ENCODE results near the gene C16orf74. TPM values are rescaled to one million over a fixed set of nuclear protein-coding genes. Genes with fewer than 3 reads are reported as not detected.

The C16orf74 gene
- total RNA-seq, 1 donor from 2014 or later = 2.1 TPM

DNA sequence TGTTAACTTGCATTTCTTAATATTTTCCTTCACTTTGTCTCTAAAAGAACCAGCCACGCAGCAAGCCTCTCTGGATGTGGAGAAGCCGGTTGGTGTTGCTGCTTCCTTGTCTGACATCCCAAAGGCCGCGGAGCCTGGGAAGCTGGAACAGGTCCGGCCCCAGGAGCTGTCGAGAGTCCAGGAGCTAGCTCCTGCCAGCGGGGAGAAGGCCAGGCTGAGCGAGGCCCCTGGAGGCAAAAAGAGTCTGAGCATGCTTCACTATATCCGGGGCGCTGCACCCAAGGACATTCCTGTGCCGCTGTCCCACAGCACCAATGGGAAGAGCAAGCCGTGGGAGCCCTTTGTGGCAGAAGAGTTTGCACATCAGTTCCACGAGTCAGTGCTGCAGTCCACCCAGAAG, 85.0 kb downstream of the C16orf74 start:
- no peak for DNase-seq (ENCODE audit: extremely low spot score, unreplicated experiment)
- no peak overlapping the region for H3K4me3 Mint-ChIP-seq (ENCODE audit: unreplicated experiment)
- no peaks in the 10 kb centered on the region for H3K4me1 Mint-ChIP-seq (ENCODE audit: unreplicated experiment)
- peaks cover 56% of the 10 kb centered on the region for H3K36me3 Mint-ChIP-seq (ENCODE audit: unreplicated experiment)
- no peaks in the 10 kb centered on the region for H3K9me3 Mint-ChIP-seq (ENCODE audit: unreplicated experiment)
- TF ChIP-seq, protein P1, sequence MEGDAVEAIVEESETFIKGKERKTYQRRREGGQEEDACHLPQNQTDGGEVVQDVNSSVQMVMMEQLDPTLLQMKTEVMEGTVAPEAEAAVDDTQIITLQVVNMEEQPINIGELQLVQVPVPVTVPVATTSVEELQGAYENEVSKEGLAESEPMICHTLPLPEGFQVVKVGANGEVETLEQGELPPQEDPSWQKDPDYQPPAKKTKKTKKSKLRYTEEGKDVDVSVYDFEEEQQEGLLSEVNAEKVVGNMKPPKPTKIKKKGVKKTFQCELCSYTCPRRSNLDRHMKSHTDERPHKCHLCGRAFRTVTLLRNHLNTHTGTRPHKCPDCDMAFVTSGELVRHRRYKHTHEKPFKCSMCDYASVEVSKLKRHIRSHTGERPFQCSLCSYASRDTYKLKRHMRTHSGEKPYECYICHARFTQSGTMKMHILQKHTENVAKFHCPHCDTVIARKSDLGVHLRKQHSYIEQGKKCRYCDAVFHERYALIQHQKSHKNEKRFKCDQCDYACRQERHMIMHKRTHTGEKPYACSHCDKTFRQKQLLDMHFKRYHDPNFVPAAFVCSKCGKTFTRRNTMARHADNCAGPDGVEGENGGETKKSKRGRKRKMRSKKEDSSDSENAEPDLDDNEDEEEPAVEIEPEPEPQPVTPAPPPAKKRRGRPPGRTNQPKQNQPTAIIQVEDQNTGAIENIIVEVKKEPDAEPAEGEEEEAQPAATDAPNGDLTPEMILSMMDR (IDR thresholded peaks at IDR 0.05) = no peak
- H3K27ac Mint-ChIP-seq (ENCODE audit: unreplicated experiment) = no peak overlapping the region
- no peaks in the 10 kb centered on the region for H3K27me3 Mint-ChIP-seq (ENCODE audit: unreplicated experiment)

DNA sequence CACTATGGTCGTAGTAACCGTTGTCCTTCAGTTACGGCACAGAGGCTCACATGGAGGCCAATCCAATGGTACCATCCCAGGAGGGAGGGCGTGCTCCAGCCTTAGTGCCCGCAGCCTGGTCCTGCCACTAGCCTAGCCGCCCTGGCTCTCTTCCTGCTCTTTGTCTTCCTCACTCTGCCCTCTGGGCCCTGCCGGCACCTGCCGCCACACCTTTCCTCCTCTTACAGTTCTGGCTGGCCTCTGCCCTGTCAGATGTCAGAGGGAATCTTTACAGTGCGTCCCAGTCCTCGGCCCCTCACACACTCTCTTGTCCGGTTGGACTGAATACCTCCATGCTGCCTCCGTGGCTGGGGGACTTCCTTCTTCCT, 85.5 kb downstream of the C16orf74 start:
- no peaks in the 10 kb centered on the region for H3K9me3 Mint-ChIP-seq (ENCODE audit: unreplicated experiment)
- H3K4me3 Mint-ChIP-seq (ENCODE audit: unreplicated experiment) = no peak overlapping the region
- peaks cover 50% of the 10 kb centered on the region for H3K36me3 Mint-ChIP-seq (ENCODE audit: unreplicated experiment)
- no peaks in the 10 kb centered on the region for H3K4me1 Mint-ChIP-seq (ENCODE audit: unreplicated experiment)
- TF ChIP-seq, protein P1 (IDR thresholded peaks at IDR 0.05) = no peak
- H3K27me3 Mint-ChIP-seq (ENCODE audit: unreplicated experiment) = no peaks in the 10 kb centered on the region
- DNase-seq (ENCODE audit: extremely low spot score, unreplicated experiment) = no peak
- no peak overlapping the region for H3K27ac Mint-ChIP-seq (ENCODE audit: unreplicated experiment)

DNA sequence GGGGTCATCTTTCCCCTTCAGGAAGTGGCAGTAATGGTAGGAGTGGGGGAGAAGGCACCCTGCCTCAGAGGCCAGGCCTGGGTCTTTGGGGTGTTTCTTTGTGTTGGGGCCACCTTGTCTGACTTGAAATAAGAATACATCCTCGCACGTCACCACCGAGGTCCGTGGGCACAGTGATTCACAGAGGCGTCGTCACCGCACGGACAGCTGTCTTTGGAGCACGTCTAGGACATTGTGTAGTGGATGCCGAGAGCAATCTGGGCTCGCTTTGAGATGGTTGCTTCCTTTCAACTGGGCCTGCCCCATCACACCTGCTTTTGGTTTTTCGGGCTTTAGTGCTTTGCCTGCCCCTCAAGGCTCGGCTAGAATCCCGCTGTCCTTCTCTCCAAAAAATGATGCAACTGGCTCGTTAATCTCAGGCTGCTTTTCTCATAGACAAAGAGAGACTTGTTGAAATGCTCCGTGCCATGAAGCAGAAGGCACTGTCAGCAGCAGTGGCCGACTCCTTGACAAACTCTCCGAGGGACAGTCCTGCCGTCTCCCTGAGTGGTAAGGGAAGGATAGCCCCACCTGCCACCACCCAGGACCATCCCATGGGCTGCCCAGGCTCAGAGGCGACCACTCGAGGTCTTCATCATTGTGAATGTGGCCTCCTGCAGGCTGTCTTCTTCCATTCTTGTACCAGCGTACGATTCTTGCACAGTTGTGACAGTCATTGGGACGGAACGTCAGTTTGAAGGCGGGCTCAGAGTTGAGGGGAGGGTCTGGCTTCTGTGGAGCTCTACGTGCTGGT, 86.1 kb downstream of the C16orf74 start:
- Mint-ChIP-seq H3K4me3 (ENCODE audit: unreplicated experiment) (no peak overlapping the region), H3K27me3 (ENCODE audit: unreplicated experiment) (no peaks in the 10 kb centered on the region), H3K27ac (ENCODE audit: unreplicated experiment) (no peak overlapping the region), H3K36me3 (ENCODE audit: unreplicated experiment) (peaks cover 47% of the 10 kb centered on the region), H3K9me3 (ENCODE audit: unreplicated experiment) (no peaks in the 10 kb centered on the region), H3K4me1 (ENCODE audit: unreplicated experiment) (peaks cover 2% of the 10 kb centered on the region)
- TF ChIP-seq, protein P1 (IDR thresholded peaks at IDR 0.05) = no peak
- no peak for DNase-seq (ENCODE audit: extremely low spot score, unreplicated experiment)

DNA sequence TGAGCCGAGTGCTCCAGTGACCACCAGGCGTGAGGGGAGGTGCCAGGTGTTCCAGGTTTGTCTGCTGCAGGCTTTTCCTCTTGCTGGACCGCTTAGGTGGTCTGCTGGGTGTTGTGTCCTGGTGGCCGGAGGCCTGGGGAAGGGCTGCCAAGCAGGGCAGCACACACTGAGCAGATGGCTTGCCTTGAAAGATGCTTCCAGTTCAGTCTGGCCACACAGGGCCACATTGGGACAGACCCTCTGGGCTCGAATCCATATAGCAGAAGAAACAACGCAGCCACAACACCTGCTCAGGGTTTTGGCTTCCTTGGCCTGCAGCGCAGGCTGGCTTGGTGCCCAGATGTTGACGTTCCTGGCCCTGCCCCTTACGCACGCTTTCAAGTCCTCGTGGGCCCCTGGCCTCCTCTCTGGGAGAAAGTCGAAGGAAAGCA, 87.0 kb downstream of the C16orf74 start:
- H3K4me1 Mint-ChIP-seq (ENCODE audit: unreplicated experiment) = peaks cover 4% of the 10 kb centered on the region
- TF ChIP-seq, protein P1 (IDR thresholded peaks at IDR 0.05) = no peak
- H3K36me3 Mint-ChIP-seq (ENCODE audit: unreplicated experiment) = peaks cover 45% of the 10 kb centered on the region
- no peak overlapping the region for H3K27ac Mint-ChIP-seq (ENCODE audit: unreplicated experiment)
- DNase-seq (ENCODE audit: extremely low spot score, unreplicated experiment) = no peak
- no peak overlapping the region for H3K4me3 Mint-ChIP-seq (ENCODE audit: unreplicated experiment)
- no peaks in the 10 kb centered on the region for H3K27me3 Mint-ChIP-seq (ENCODE audit: unreplicated experiment)
- H3K9me3 Mint-ChIP-seq (ENCODE audit: unreplicated experiment) = no peaks in the 10 kb centered on the region

DNA sequence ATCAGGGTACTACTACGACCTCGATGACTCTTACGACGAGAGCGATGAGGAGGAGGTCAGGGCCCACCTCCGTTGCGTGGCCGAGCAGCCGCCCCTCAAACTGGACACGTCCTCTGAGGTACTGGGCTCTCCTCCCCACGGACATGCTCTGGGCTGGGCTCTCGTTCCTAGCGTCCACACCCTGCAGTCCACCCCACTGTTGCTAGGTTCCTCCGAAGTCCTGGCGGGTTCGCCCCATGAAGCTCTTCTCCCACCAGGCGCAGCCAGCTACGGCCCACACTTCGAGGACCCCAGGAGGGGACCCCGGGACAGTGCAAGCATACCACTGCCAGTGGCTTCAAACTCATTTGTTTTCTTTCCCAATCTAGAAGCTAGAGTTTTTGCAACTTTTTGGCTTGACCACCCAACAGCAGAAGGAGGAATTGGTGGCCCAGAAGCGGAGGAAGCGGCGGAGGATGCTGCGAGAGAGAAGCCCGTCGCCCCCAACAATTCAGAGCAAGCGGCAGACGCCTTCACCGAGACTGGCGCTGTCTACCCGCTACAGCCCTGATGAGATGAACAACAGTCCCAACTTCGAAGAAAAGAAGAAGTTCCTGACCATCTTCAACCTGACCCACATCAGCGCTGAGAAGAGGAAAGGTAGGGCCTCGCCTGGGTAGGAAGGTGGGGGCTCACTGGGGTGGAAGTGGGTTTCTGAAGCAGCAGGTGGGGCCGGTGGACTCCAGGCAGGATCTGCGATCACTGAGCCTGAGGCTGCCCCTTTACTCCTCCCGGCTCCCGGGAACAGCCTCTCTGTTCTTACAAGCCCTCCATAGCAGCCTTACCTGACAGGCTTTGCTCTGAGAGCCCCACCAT, 87.7 kb downstream of the C16orf74 start:
- Mint-ChIP-seq H3K27ac (ENCODE audit: unreplicated experiment) (no peak overlapping the region), H3K9me3 (ENCODE audit: unreplicated experiment) (no peaks in the 10 kb centered on the region), H3K27me3 (ENCODE audit: unreplicated experiment) (no peaks in the 10 kb centered on the region), H3K4me3 (ENCODE audit: unreplicated experiment) (no peak overlapping the region), H3K4me1 (ENCODE audit: unreplicated experiment) (peaks cover 4% of the 10 kb centered on the region), H3K36me3 (ENCODE audit: unreplicated experiment) (peaks cover 45% of the 10 kb centered on the region)
- TF ChIP-seq, protein P1 (IDR thresholded peaks at IDR 0.05) = no peak
- DNase-seq (ENCODE audit: extremely low spot score, unreplicated experiment) = no peak

Measured in osteocyte (in vitro differentiated cells).